Vagina (tissue), 2 donors: ENCODE results near the gene NUP43. TPM values are rescaled to one million over a fixed set of nuclear protein-coding genes. Genes with fewer than 3 reads are reported as not detected.

ENCODE experiments used
- DNase-seq, 2 donors: peaks; one replicate each; pipeline ENCODE4 v3.0.0-alpha.2; 2017; ENCODE audit errors: extremely low spot score in 2 of 2
- H3K27ac ChIP-seq: fragments of 200-600 bp; sonication (generic); one replicate; pipeline ENCODE4 v1.5.1; 2019
- H3K27me3 ChIP-seq: fragments of 200-600 bp; sonication (generic); one replicate; pipeline ENCODE4 v1.5.1; 2019
- H3K36me3 ChIP-seq, 2 donors: fragments of 200-600 bp; sonication (generic); one replicate each; pipeline ENCODE4 v1.5.1; 2017 to 2019
- H3K4me1 ChIP-seq: fragments of 200-600 bp; sonication (generic); one replicate; pipeline ENCODE4 v1.5.1; 2019
- H3K4me3 ChIP-seq, 2 donors: fragments of 200-600 bp; sonication (generic); 1 replicate in 1 of 2; 2 replicates in 1 of 2; pipeline ENCODE4 v1.5.1; 2016 to 2019
- H3K9me3 ChIP-seq: fragments of 200-600 bp; sonication (generic); one replicate; pipeline ENCODE4 v1.5.1; 2019
- POLR2A ChIP-seq, 2 donors: fragments of 450-650 bp; IDR thresholded peaks; one replicate each; pipeline ENCODE4 v1.6.1; 2017; ENCODE audit warnings: antibody characterized with exemption in 2 of 2, mild to moderate bottlenecking in 2 of 2, moderate library complexity in 2 of 2
- POLR2AphosphoS5 ChIP-seq, 2 donors: sonication (generic); formaldehyde crosslinking; IDR thresholded peaks; one replicate each; pipeline ENCODE4 v1.9.0; 2017; ENCODE audit warnings: antibody characterized with exemption in 2 of 2, mild to moderate bottlenecking in 2 of 2, low read depth in 1 of 2; ENCODE audit not compliant: insufficient read depth in 1 of 2
- intact Hi-C: fragments of 100-400 bp; cut with DNase I; formaldehyde crosslinking; loops from one replicate; pipeline ENCODE4 v1.15.1; 2023
- total RNA-seq: library from RNA; depleted of rRNA; stranded (reverse); fragments of >200 nt; gene quantifications from one replicate; pipeline ENCODE4 v1.2.3, GENCODE V29; 2016
- TF ChIP-seq, protein P1 (sequence below), 3 experiments: fragments of 450-650 bp in 2 of 3; fragments of 200-600 bp in 1 of 3; sonication (generic) in 1 of 3; IDR thresholded peaks; one replicate each; pipeline ENCODE4 v1.5.1; 2017 to 2019; ENCODE audit warnings: antibody characterized with exemption in 3 of 3, mild to moderate bottlenecking in 2 of 3, moderate library complexity in 2 of 3

The NUP43 gene, protein sequence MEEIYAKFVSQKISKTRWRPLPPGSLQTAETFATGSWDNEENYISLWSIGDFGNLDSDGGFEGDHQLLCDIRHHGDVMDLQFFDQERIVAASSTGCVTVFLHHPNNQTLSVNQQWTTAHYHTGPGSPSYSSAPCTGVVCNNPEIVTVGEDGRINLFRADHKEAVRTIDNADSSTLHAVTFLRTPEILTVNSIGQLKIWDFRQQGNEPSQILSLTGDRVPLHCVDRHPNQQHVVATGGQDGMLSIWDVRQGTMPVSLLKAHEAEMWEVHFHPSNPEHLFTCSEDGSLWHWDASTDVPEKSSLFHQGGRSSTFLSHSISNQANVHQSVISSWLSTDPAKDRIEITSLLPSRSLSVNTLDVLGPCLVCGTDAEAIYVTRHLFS
- 25.0 TPM for total RNA-seq

DNA sequence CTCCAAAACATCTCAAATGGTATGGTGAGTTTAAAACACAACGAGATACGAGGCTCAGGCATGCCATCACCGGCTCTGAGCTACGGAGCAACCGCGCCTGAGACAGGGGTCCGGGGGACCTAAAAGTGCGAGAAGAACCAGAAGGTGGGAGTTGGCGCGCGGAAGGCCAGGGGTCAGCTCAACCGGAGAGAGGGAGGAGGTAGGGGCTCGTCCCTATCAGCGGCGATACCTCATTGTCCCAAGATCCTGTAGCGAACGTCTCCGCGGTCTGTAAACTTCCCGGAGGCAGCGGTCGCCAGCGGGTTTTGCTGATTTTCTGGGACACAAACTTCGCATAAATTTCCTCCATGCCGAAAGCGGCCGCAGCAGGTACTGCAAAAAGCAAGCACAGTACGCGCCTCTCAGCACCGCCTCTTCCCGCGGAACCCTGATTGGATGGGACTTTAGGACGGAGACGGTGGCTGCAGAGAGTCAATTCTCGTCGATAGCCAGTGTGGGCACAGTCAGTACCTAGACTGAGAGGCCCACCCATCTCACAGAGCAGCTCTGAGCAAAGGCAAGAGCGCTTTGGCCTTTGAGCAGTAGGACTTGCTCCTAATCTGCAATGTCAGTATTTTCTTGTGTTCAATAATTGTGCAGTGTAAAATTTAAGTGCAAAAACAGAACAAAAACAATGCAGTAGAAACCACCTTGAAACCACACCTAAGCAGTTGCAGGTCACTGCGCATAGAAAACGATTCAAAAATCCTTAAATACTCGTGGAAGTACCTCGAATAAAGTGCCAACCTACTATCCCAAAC, at the start of gene NUP43:
Gene NUP43, minus strand, starts transcription at position 383 of the 800 bp plus-strand sequence. Its CDS starts 34 bp downstream, at position 349.
- peaks cover 40% of the 10 kb centered on the region for H3K4me1 ChIP-seq
- TF ChIP-seq POLR2AphosphoS5 (IDR thresholded peaks at IDR 0.05; ENCODE audit: insufficient read depth in 1 of 2, low read depth in 1 of 2) (peak; percentile 74 to 91), POLR2A (IDR thresholded peaks at IDR 0.05) (no peak)
- TF ChIP-seq, protein P1, sequence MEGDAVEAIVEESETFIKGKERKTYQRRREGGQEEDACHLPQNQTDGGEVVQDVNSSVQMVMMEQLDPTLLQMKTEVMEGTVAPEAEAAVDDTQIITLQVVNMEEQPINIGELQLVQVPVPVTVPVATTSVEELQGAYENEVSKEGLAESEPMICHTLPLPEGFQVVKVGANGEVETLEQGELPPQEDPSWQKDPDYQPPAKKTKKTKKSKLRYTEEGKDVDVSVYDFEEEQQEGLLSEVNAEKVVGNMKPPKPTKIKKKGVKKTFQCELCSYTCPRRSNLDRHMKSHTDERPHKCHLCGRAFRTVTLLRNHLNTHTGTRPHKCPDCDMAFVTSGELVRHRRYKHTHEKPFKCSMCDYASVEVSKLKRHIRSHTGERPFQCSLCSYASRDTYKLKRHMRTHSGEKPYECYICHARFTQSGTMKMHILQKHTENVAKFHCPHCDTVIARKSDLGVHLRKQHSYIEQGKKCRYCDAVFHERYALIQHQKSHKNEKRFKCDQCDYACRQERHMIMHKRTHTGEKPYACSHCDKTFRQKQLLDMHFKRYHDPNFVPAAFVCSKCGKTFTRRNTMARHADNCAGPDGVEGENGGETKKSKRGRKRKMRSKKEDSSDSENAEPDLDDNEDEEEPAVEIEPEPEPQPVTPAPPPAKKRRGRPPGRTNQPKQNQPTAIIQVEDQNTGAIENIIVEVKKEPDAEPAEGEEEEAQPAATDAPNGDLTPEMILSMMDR (IDR thresholded peaks at IDR 0.05), result peak in 1 of 3 experiments; percentile 67
- H3K4me3 ChIP-seq, result peak within 1 kb of the TSS; percentile 59 to 91
- H3K36me3 ChIP-seq, result peaks cover 0 to 9% of the 10 kb centered on the region in 2 donors
- H3K27ac ChIP-seq, result peak within 1 kb of the TSS; percentile 62
- H3K9me3 ChIP-seq, result no peaks in the 10 kb centered on the region
- intact Hi-C loops, result no loop called here
- no peak for DNase-seq
- no peaks in the 10 kb centered on the region for H3K27me3 ChIP-seq

DNA sequence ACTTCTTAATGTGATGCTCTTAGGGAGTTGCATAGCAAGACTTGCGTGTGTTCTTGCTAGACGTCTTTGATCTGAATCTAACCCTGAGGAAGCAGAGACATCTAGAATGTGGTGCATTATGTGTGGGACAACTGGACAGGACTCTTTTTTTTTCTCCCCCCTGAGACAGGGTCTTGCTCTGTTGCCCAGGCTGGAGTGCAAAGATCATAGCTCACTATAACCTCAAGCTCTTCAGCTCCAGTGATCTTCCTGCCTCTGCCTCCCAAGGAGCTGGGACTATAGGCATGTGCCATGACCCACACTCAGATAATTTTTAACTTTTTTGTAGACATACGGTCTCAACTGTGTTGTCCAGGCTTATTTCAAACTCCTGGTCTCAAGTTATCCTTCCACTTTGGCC, 37.2 kb upstream of the NUP43 start:
- DNase-seq, result no peak
- H3K9me3 ChIP-seq, result no peaks in the 10 kb centered on the region

DNA sequence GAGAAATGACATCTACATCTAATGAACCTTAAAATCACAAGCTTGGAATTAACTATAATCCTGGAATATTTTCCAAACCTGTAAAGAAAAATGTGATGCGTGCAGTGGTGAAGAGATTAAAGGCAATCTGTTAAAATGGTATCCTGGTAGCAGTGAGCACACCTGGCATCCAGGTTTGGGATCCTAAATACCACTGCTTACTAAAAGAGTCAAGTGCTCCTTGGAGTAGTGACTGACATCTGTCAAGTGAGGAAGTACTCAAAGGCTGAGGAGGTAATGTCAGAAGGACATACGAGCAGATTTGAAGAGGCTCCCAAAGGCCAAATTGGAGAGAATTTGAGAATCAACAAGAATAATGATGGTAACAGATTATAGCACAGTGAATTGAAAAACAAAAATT, 36.0 kb upstream of the NUP43 start:
- Histone ChIP-seq H3K9me3 (no peaks in the 10 kb centered on the region), H3K27me3 (no peaks in the 10 kb centered on the region), H3K36me3 (peaks cover 0 to 5% of the 10 kb centered on the region in 2 donors), H3K27ac (no peak overlapping the region), H3K4me1 (no peaks in the 10 kb centered on the region), H3K4me3 (no peak overlapping the region)
- no peak for TF ChIP-seq POLR2AphosphoS5 (IDR thresholded peaks at IDR 0.05; ENCODE audit: insufficient read depth in 1 of 2, low read depth in 1 of 2)
- TF ChIP-seq, protein P1 (IDR thresholded peaks at IDR 0.05), result no peak
- TF ChIP-seq POLR2A (IDR thresholded peaks at IDR 0.05), result no peak
- intact Hi-C loops, result no loop called here
- no peak for DNase-seq

More for the DNA sequence above, 37.2 kb upstream of the NUP43 start:
- no peak overlapping the region for H3K27ac ChIP-seq
- H3K36me3 ChIP-seq, result peaks cover 0 to 5% of the 10 kb centered on the region in 2 donors
- TF ChIP-seq, protein P1 (IDR thresholded peaks at IDR 0.05), result no peak
- no peak for TF ChIP-seq POLR2AphosphoS5 (IDR thresholded peaks at IDR 0.05; ENCODE audit: insufficient read depth in 1 of 2, low read depth in 1 of 2)
- no peak for TF ChIP-seq POLR2A (IDR thresholded peaks at IDR 0.05)
- H3K4me1 ChIP-seq, result no peaks in the 10 kb centered on the region
- intact Hi-C loops, result no loop called here
- no peaks in the 10 kb centered on the region for H3K27me3 ChIP-seq
- no peak overlapping the region for H3K4me3 ChIP-seq

DNA sequence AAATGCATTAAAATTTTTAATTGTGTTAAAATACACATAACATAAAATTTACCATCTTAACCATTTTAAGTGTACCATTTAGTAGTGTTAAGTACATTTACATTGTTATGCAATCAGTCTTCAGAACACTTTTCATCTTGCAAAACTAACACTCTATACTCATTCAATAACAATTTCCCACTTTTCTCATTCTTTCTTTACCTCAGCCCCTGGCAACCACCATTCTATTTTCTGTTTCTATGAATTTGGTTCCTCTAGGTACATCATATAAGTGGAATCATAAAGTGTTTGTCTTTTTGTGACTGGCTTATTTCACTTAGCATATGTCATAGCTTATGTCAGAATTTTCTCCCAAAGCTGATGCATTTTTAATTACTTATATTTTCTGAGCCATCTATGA, 35.4 kb upstream of the NUP43 start:
- TF ChIP-seq POLR2A (IDR thresholded peaks at IDR 0.05), result no peak
- TF ChIP-seq, protein P1 (IDR thresholded peaks at IDR 0.05), result no peak
- H3K4me1 ChIP-seq, result no peaks in the 10 kb centered on the region
- H3K36me3 ChIP-seq, result peaks cover 0 to 5% of the 10 kb centered on the region in 2 donors
- no peak for DNase-seq
- no peak overlapping the region for H3K4me3 ChIP-seq
- no peak overlapping the region for H3K27ac ChIP-seq
- intact Hi-C loops, result no loop called here
- no peaks in the 10 kb centered on the region for H3K9me3 ChIP-seq
- H3K27me3 ChIP-seq, result no peaks in the 10 kb centered on the region
